GM12865 (cell line): ENCODE data around the gene SIRT1.

Experiments used
- DNase-seq: peaks from one replicate; pipeline ENCODE4 v3.0.0; 2010; ENCODE audit warnings: low read depth
- H3K4me3 ChIP-seq: 2 replicates; pipeline ENCODE4 v1.5.1; 2011; ENCODE audit warnings: mild to moderate bottlenecking, low read depth, low read length, control low read depth
- TF ChIP-seq, protein P1 (sequence below): IDR thresholded peaks from 2 replicates; pipeline ENCODE4 v1.5.1; 2011; ENCODE audit warnings: low read length, control low read depth, low read depth, inconsistent platforms; ENCODE audit not compliant: insufficient read depth; ENCODE audit errors: missing control alignments

SIRT1 gene

DNA sequence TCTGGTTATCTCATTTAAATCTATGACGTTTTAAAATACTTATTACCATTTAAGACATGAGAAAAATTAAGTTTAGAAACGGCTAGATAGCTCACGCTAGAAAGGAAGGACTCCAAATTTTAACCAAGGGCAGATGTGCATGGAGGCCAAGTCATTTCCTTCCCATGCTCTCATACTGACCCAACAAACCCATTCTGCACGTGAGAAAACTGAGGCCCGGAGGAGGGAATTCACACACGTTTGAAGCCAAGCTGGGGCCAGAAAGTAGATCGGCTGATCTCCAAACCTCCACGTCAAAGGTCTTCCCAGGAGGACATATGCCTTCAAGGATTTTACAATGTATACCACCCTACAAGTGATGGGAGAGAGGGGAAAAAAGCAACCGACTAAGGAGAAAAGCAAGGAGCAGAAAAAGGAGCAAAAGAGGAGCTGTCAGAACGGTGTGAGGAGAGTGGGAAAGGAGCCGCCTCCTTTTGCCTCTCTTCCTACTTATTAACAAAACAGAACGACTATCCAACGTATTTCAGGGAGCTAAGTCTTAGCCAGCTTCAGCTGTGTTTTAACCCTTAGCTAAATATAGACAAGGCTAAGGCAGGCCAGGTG, 645 bp upstream of the SIRT1 start:
- TF ChIP-seq, protein P1, sequence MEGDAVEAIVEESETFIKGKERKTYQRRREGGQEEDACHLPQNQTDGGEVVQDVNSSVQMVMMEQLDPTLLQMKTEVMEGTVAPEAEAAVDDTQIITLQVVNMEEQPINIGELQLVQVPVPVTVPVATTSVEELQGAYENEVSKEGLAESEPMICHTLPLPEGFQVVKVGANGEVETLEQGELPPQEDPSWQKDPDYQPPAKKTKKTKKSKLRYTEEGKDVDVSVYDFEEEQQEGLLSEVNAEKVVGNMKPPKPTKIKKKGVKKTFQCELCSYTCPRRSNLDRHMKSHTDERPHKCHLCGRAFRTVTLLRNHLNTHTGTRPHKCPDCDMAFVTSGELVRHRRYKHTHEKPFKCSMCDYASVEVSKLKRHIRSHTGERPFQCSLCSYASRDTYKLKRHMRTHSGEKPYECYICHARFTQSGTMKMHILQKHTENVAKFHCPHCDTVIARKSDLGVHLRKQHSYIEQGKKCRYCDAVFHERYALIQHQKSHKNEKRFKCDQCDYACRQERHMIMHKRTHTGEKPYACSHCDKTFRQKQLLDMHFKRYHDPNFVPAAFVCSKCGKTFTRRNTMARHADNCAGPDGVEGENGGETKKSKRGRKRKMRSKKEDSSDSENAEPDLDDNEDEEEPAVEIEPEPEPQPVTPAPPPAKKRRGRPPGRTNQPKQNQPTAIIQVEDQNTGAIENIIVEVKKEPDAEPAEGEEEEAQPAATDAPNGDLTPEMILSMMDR: no peak
- DNase-seq: peak; percentile 70
- H3K4me3 ChIP-seq: peak overlapping the region; percentile 87

DNA sequence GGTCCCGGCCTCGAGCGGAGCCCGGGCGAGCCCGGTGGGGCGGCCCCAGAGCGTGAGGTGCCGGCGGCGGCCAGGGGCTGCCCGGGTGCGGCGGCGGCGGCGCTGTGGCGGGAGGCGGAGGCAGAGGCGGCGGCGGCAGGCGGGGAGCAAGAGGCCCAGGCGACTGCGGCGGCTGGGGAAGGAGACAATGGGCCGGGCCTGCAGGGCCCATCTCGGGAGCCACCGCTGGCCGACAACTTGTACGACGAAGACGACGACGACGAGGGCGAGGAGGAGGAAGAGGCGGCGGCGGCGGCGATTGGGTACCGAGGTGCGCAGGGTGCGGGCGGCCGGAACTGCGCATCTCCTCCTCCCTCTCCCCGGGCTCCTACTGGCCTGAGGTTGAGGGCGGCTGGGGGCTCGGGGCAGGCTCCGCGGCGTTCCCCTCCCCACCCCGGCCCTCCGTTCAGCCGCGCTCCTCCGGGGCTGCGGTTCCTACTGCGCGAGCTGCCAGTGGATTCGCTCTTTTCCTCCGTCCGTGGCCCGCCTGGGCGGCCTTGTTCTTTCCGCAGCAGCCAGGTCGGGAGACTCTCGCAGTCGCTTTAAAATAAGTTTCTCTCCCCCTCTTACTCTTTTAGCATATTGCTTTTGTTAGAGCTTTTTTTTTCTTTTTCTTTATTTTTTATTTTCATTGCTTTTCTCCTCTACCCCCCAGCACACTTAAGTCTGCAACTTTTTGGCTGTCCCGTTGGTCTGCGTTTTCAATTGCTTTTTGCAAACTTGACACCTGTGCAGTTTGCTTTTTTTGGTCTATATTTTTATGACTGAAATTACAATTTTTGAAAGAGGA, 600 bp downstream of the SIRT1 start:
- TF ChIP-seq, protein P1: no peak
- H3K4me3 ChIP-seq: peak overlapping the region; percentile 87
- DNase-seq: peak; percentile 88

- TF ChIP-seq, protein P1: no peak
- H3K4me3 ChIP-seq: no peak overlapping the region
- no peak for DNase-seq
Measured at GRCh38 chr10:67893637-67894036, 9.2 kb downstream of the SIRT1 start.

DNA sequence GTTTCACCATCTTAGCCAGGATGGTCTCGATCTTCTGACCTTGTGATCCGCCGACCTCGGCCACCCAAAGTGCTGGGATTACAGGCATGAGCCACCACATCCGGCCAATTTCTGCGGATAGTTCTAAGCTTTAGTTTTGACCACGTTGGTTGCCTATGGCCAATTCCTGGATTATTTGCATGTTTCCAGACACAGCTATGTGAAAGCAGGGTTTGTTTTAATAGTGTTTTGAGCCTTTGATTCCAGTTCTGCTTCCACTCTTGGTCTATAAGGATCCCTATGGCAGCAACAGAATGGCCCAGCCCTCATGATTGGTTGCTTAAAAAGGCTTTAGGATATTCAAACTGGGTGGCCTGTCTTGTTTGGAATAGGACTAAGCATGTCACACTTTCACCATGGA, 19.1 kb downstream of the SIRT1 start:
- H3K4me3 ChIP-seq: no peak overlapping the region
- no peak for DNase-seq
- TF ChIP-seq, protein P1: no peak

- DNase-seq: no peak
- H3K4me3 ChIP-seq: no peak overlapping the region
- TF ChIP-seq, protein P1: no peak
Measured at GRCh38 chr10:67912331-67912946, 28.0 kb downstream of the SIRT1 start.

DNA sequence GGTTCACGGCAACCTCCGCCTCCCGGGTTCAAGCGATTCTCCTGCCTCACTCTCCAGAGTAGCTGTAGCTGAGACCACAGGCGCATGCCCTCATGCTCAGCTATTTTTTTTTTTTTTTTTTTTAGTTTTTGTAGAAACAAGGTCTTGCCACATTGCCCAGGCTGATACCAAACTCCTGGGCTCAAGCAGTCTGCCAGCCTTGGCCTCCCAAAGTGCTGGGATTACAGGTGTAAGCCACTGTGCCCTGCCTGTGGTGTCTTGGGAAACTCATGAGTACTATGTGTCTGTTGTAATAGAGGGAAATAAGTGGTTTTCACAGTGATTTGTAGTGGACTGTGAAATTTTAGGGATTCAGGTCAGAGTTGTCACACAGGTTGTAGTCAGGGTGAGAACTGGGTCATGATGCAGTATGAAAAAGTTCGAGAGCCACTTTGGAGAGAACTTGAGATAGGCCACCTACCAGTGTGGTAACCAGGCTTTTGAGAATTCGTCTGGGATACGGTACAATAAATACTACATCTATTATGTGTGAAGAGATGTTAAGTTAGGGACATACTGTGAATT, 30.4 kb downstream of the SIRT1 start:
- DNase-seq: no peak
- H3K4me3 ChIP-seq: no peak overlapping the region
- TF ChIP-seq, protein P1: no peak
